ENCODE data around the gene TCAP.

Gene TCAP

DNA sequence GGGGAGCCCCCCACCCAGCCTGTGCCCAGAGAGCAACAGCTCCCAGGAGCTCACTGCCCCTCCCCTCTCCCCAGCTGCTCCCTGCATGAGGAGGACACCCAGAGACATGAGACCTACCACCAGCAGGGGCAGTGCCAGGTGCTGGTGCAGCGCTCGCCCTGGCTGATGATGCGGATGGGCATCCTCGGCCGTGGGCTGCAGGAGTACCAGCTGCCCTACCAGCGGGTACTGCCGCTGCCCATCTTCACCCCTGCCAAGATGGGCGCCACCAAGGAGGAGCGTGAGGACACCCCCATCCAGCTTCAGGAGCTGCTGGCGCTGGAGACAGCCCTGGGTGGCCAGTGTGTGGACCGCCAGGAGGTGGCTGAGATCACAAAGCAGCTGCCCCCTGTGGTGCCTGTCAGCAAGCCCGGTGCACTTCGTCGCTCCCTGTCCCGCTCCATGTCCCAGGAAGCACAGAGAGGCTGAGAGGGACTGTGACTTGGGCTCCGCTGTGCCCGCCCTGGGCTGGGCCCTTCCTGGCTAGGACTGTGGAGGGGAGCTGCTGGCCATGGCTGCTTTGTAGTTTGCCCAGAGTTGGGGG is 584 bp downstream of the TCAP start:
- Histone ChIP-seq H3K27me3 (ENCODE audit: insufficient read depth, low read depth, severe bottlenecking) (no peaks in the 10 kb centered on the region), H3K27ac (peak overlapping the region; percentile 71), H3K36me3 (peaks cover 19% of the 10 kb centered on the region), H3K4me3 (ENCODE audit: low read depth, low read length) (no peak overlapping the region), H3K9me3 (ENCODE audit: severe bottlenecking) (no peaks in the 10 kb centered on the region)
- TF ChIP-seq CTCF (IDR thresholded peaks at IDR 0.05; ENCODE audit: low read depth, low read length): peak; percentile 42; the same call in 1 of the 2 replicates
- DNase-seq: peak; percentile 64

DNA sequence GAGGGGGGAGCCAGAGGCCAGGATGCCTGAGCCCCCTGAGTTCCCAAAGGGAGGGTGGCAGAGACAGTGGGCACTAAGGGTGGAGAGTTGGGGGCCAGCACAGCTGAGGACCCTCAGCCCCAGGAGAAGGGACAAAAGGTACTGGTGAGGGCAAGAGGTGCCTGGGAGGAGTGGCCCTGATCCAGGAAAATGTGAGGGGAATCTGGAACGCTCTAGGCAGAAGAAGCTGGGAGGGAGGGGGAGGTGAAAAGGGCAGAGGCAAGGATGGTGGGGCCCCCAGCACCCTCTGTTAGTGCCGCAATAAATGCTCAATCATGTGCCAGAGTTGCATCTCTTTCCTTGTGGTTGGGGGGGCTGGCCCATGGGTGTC is 1.1 kb downstream of the TCAP start:
- no peaks in the 10 kb centered on the region for H3K9me3 ChIP-seq (ENCODE audit: severe bottlenecking)
- peak overlapping the region; percentile 71 for H3K27ac ChIP-seq
- no peak for TF ChIP-seq CTCF (IDR thresholded peaks at IDR 0.05; ENCODE audit: low read depth, low read length)
- H3K36me3 ChIP-seq: peaks cover 17% of the 10 kb centered on the region
- DNase-seq: no peak
- H3K27me3 ChIP-seq (ENCODE audit: insufficient read depth, low read depth, severe bottlenecking): no peaks in the 10 kb centered on the region
- no peak overlapping the region for H3K4me3 ChIP-seq (ENCODE audit: low read depth, low read length)

- no peak for TF ChIP-seq CTCF (IDR thresholded peaks at IDR 0.05; ENCODE audit: low read depth, low read length)
- Histone ChIP-seq H3K27ac (peak overlapping the region; percentile 71), H3K36me3 (peaks cover 14% of the 10 kb centered on the region), H3K9me3 (ENCODE audit: severe bottlenecking) (no peaks in the 10 kb centered on the region), H3K4me3 (ENCODE audit: low read depth, low read length) (no peak overlapping the region), H3K27me3 (ENCODE audit: insufficient read depth, low read depth, severe bottlenecking) (no peaks in the 10 kb centered on the region)
- DNase-seq: no peak
Observed at GRCh38 chr17:39666601-39667261, 1.6 kb downstream of the TCAP start.

GRCh38 chr17:39667262-39667944 is 2.3 kb downstream of the TCAP start:
- Histone ChIP-seq H3K27me3 (ENCODE audit: insufficient read depth, low read depth, severe bottlenecking) (no peaks in the 10 kb centered on the region), H3K36me3 (peaks cover 7% of the 10 kb centered on the region), H3K4me3 (ENCODE audit: low read depth, low read length) (peak overlapping the region; percentile 39), H3K9me3 (ENCODE audit: severe bottlenecking) (no peaks in the 10 kb centered on the region), H3K27ac (peak overlapping the region; percentile 71)
- DNase-seq: peak; percentile 84
- TF ChIP-seq CTCF (IDR thresholded peaks at IDR 0.05; ENCODE audit: low read depth, low read length): no peak

DNA sequence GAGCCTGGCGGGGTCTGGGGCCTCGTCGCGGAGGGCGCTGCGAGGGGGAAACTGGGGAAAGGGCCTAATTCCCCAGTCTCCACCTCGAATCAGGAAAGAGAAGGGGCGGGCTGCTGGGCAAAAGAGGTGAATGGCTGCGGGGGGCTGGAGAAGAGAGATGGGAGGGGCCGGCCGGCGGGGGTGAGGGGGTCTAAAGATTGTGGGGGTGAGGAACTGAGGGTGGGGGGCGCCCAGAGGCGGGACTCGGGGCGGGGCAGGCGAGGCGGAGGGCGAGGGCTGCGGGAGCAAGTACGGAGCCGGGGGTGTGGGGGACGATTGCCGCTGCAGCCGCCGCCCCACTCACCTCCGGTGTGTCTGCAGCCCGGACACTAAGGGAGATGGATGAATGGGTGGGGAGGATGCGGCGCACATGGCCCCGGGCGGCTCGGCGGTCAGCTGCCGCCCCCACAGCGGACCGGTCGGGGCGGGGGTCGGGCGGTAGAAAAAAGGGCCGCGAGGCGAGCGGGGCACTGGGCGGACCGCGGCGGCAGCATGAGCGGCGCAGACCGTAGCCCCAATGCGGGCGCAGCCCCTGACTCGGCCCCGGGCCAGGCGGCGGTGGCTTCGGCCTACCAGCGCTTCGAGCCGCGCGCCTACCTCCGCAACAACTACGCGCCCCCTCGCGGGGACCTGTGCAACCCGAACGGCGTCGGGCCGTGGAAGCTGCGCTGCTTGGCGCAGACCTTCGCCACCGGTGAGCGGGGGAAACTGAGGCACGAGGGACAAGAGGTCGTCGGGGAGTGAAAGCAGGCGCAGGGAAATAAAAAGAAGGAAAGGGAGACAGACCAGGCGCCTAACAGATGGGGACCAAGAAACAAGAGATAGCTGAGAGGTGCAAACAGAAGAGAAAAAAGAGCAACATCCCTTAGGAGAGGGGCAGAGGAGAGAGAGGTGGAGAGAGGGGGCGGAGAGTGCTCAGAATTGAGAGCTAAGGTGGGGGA is 3.1 kb downstream of the TCAP start, which contains the start of gene PNMT:
Gene PNMT (plus strand): TSS at position 509 of the 980 bp plus-strand sequence. CDS start 23 bp downstream, at position 532.
- TF ChIP-seq CTCF (IDR thresholded peaks at IDR 0.05; ENCODE audit: low read depth, low read length): no peak
- Histone ChIP-seq H3K27ac (peak within 1 kb of the TSS; percentile 71), H3K36me3 (no peaks in the 10 kb centered on the region), H3K4me3 (ENCODE audit: low read depth, low read length) (peak within 1 kb of the TSS; percentile 39), H3K9me3 (ENCODE audit: severe bottlenecking) (no peaks in the 10 kb centered on the region), H3K27me3 (ENCODE audit: insufficient read depth, low read depth, severe bottlenecking) (no peaks in the 10 kb centered on the region)
- DNase-seq: no peak
